PC-3 (cell line): ENCODE results near the gene TMEM87B. TPM values are rescaled to one million over a fixed set of nuclear protein-coding genes. Genes with fewer than 3 reads are reported as not detected.
A peak's percentile ranks its signal among the peaks of the same experiment; 100 is the strongest.

ENCODE experiments used
- ATAC-seq: fragments of 200-7000 bp; cut with Tn5 transposase; 2 replicates; pipeline ENCODE4 v1.9.1; 2020; ENCODE audit warnings: mild to moderate bottlenecking, moderate library complexity
- Bru-seq: library from RNA; stranded (reverse); fragments of 400-500 nt; gene quantifications from one replicate; lab custom pipeline; 2021; lab: Mats Ljungman, UMichigan
- BruChase-seq, 2 experiments: library from RNA; stranded (reverse); fragments of 400-500 nt; gene quantifications; one replicate each; lab custom pipeline; 2021; lab: Mats Ljungman, UMichigan
- BruUV-seq: library from RNA; stranded (reverse); fragments of 400-500 nt; replicated peaks from 2 replicates; lab custom pipeline; 2021; lab: Mats Ljungman, UMichigan
- CTCF ChIA-PET: fragments of 300-600 bp; sonication (Branson Sonifier 250); formaldehyde crosslinking; loops from one replicate; lab custom pipeline; 2022; ENCODE audit warnings: antibody characterized with exemption; lab: Charles Lee
- POLR2A ChIA-PET: fragments of 300-600 bp; sonication (Branson Sonifier 250); formaldehyde crosslinking; loops from one replicate; lab custom pipeline; 2022; ENCODE audit warnings: antibody characterized with exemption; ENCODE audit not compliant: unreplicated experiment; lab: Charles Lee
- DNase-seq: peaks from one replicate; pipeline ENCODE4 v3.0.0-alpha.2; 2015
- H2AFZ ChIP-seq: fragments of 300-600 bp; sonication (generic); 2 replicates; pipeline ENCODE4 v1.6.0; 2016; ENCODE audit warnings: antibody characterized with exemption, low read length
- H3F3A ChIP-seq: fragments of 300-600 bp; sonication (generic); one replicate; pipeline ENCODE4 v1.6.0; 2017; ENCODE audit warnings: antibody characterized with exemption, low read length, control low read depth, mild to moderate bottlenecking; ENCODE audit not compliant: unreplicated experiment
- H3K27ac ChIP-seq: fragments of 300-600 bp; sonication (generic); 2 replicates; pipeline ENCODE4 v1.5.1; 2016; ENCODE audit warnings: mild to moderate bottlenecking, low read length
- H3K27me3 ChIP-seq: fragments of 300-600 bp; sonication (generic); 2 replicates; pipeline ENCODE4 v1.6.1; 2016; ENCODE audit warnings: low read length, mixed read lengths
- H3K36me3 ChIP-seq: fragments of 300-600 bp; sonication (generic); 2 replicates; pipeline ENCODE4 v1.6.1; 2016; ENCODE audit warnings: low read depth, mixed run types, low read length, mixed read lengths
- H3K4me1 ChIP-seq: fragments of 300-600 bp; sonication (generic); 2 replicates; pipeline ENCODE4 v1.5.1; 2016; ENCODE audit warnings: low read length; ENCODE audit not compliant: insufficient read depth
- H3K4me2 ChIP-seq: fragments of 300-600 bp; sonication (generic); 2 replicates; pipeline ENCODE4 v1.6.0; 2016; ENCODE audit warnings: low read length
- H3K4me3 ChIP-seq: fragments of 300-600 bp; sonication (generic); 2 replicates; pipeline ENCODE4 v1.5.1; 2016; ENCODE audit warnings: mild to moderate bottlenecking, low read length, mixed read lengths
- H3K79me2 ChIP-seq: fragments of 300-600 bp; sonication (generic); 2 replicates; pipeline ENCODE4 v1.6.1; 2017; ENCODE audit warnings: low read length, mixed read lengths
- H3K9ac ChIP-seq: fragments of 300-600 bp; sonication (generic); 2 replicates; pipeline ENCODE4 v1.6.0; 2016; ENCODE audit warnings: mild to moderate bottlenecking, low read length
- H3K9me2 ChIP-seq: fragments of 300-600 bp; sonication (generic); replicated peaks from 2 replicates; pipeline ENCODE4 v1.6.1; 2016; ENCODE audit warnings: mixed run types, low read length, mixed read lengths
- H3K9me3 ChIP-seq: fragments of 300-600 bp; sonication (generic); 2 replicates; pipeline ENCODE4 v1.6.1; 2016; ENCODE audit warnings: low read length, mixed read lengths
- H4K20me1 ChIP-seq: fragments of 300-600 bp; sonication (generic); 2 replicates; pipeline ENCODE4 v1.6.1; 2016; ENCODE audit warnings: low read length, mixed read lengths
- EZH2 ChIP-seq: fragments of 300-600 bp; sonication (generic); IDR thresholded peaks from one replicate; pipeline ENCODE4 v1.6.1; 2017; ENCODE audit warnings: antibody characterized with exemption, mild to moderate bottlenecking, low read length; ENCODE audit not compliant: unreplicated experiment
- EZH2phosphoT487 ChIP-seq: fragments of 300-600 bp; sonication (generic); IDR thresholded peaks from 2 replicates; pipeline ENCODE4 v1.6.1; 2018; ENCODE audit warnings: mild to moderate bottlenecking, antibody characterized with exemption, low read length, borderline replicate concordance
- intact Hi-C: fragments of 100-400 bp; cut with micrococcal nuclease; formaldehyde crosslinking; loops from 2 replicates; pipeline ENCODE4 v1.9.0; 2023
- long read RNA-seq: library from polyadenylated mRNA; unstranded; transcript quantifications from one replicate; pipeline ENCODE4 v2.0.0, GENCODE V29; 2021; ENCODE audit not compliant: unreplicated experiment
- total RNA-seq: library from RNA; depleted of rRNA; stranded (reverse); fragments of >200 nt; gene quantifications from 2 replicates; pipeline ENCODE4 v1.2.3, GENCODE V29; 2014; rRNA removed
- TF ChIP-seq, protein P1 (sequence below): fragments of 300-600 bp; sonication (generic); conservative IDR thresholded peaks from 2 replicates; pipeline ENCODE4 v1.5.1; 2017; ENCODE audit warnings: antibody characterized with exemption, low read depth, mild to moderate bottlenecking, low read length

Gene TMEM87B, protein sequence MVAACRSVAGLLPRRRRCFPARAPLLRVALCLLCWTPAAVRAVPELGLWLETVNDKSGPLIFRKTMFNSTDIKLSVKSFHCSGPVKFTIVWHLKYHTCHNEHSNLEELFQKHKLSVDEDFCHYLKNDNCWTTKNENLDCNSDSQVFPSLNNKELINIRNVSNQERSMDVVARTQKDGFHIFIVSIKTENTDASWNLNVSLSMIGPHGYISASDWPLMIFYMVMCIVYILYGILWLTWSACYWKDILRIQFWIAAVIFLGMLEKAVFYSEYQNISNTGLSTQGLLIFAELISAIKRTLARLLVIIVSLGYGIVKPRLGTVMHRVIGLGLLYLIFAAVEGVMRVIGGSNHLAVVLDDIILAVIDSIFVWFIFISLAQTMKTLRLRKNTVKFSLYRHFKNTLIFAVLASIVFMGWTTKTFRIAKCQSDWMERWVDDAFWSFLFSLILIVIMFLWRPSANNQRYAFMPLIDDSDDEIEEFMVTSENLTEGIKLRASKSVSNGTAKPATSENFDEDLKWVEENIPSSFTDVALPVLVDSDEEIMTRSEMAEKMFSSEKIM
- 11.2 and 17.3 TPM in 2 replicates for total RNA-seq
- percentile 86 among the genes with signal in this experiment for Bru-seq, nascent RNA
- BruChase-seq, experiment 1, labeled RNA remaining after a 6-hour chase = percentile 79 among the genes with signal in this experiment
- BruChase-seq, experiment 2, labeled RNA remaining after a 2-hour chase = percentile 90 among the genes with signal in this experiment
- long read RNA-seq, full-length matches to known transcripts = 54 of 72 reads
- long read RNA-seq, partial matches to known transcripts = 4 of 72 reads
- long read RNA-seq, other reads (novel, unspliced or antisense) = 14 of 72 reads

GRCh38 chr2:112054847-112055729, at the start of gene TMEM87B:
TMEM87B (plus strand) TSS chr2:112055269; CDS start chr2:112055592, 323 bp downstream.
- Histone ChIP-seq H3K9ac (peak within 1 kb of the TSS; percentile 76), H3K79me2 (peaks cover 35% of the 10 kb centered on the region), H3K4me1 (peaks cover 18% of the 10 kb centered on the region), H3K36me3 (peaks cover 5% of the 10 kb centered on the region; the same call in 1 of the 2 replicates), H3F3A (no peaks in the 10 kb centered on the region), H2AFZ (peak within 1 kb of the TSS; percentile 88), H3K9me3 (no peaks in the 10 kb centered on the region), H3K4me2 (peak within 1 kb of the TSS; percentile 96), H4K20me1 (peaks cover 8% of the 10 kb centered on the region; the same call in 1 of the 2 replicates), H3K27me3 (no peaks in the 10 kb centered on the region), H3K27ac (peak within 1 kb of the TSS; percentile 79), H3K9me2 (no peaks in the 10 kb centered on the region), H3K4me3 (peak within 1 kb of the TSS; percentile 75)
- ChIA-PET CTCF (interaction anchor here (0.6 to 1.2 kb wide), 7 partner anchors 20 to 346 kb away, joined by 3 to 5 read pairs (median 3); partner anchors contain the start of gene MERTK), POLR2A (interaction anchor here (0.6 to 0.7 kb wide), 2 partner anchors 28 to 83 kb away, joined by 3 to 4 read pairs; partner anchors contain the start of gene FBLN7)
- ATAC-seq = peak; percentile 60
- no TSS peak for BruUV-seq
- DNase-seq = peak; percentile 94
- intact Hi-C loops = no loop called here
- TF ChIP-seq EZH2 (no peak), EZH2phosphoT487 (no peak)
- TF ChIP-seq, protein P1, sequence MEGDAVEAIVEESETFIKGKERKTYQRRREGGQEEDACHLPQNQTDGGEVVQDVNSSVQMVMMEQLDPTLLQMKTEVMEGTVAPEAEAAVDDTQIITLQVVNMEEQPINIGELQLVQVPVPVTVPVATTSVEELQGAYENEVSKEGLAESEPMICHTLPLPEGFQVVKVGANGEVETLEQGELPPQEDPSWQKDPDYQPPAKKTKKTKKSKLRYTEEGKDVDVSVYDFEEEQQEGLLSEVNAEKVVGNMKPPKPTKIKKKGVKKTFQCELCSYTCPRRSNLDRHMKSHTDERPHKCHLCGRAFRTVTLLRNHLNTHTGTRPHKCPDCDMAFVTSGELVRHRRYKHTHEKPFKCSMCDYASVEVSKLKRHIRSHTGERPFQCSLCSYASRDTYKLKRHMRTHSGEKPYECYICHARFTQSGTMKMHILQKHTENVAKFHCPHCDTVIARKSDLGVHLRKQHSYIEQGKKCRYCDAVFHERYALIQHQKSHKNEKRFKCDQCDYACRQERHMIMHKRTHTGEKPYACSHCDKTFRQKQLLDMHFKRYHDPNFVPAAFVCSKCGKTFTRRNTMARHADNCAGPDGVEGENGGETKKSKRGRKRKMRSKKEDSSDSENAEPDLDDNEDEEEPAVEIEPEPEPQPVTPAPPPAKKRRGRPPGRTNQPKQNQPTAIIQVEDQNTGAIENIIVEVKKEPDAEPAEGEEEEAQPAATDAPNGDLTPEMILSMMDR = no peak

DNA sequence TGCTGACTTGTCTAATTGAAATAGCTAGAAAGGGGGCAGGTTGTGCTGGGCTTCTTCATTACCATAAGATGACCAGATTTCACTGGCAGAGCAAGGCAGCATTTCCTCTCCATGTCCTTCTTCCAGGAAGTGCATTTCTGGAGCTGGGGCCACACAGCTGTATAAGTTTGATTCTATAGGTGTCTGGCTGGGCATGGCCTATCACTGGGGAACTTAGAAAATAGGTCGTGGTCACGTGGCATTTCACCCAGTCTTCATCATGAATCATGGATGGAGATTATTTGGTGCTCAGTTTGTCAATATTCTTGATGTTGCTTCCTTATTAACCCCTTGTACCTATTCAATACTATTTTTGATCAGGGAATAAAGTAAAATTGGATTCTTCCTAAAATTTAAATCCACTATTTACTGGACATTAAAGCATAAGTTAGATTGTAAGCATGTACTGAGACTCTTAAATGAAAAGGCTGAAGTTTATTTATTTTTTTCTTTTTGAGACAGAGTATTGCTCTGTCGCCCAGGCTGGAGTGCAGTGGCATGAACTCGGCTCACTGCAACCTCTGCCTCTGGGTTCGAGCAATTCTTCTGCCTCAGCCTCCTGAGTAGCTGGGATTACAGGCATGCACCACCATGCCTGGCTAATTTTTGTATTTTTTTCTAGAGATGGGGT, 49.5 kb upstream of the TMEM87B start:
- no peaks in the 10 kb centered on the region for H3K9me2 ChIP-seq
- H3K9me3 ChIP-seq = no peaks in the 10 kb centered on the region
- no TSS peak for BruUV-seq
- ChIA-PET POLR2A (no interaction called here), CTCF (no interaction called here)
- H3K4me1 ChIP-seq = peaks cover 26% of the 10 kb centered on the region
- ATAC-seq (no peak), DNase-seq (no peak)
- H3K4me3 ChIP-seq = no peak overlapping the region
- H3K27ac ChIP-seq = no peak overlapping the region
- H4K20me1 ChIP-seq = no peaks in the 10 kb centered on the region
- H3K36me3 ChIP-seq = no peaks in the 10 kb centered on the region
- TF ChIP-seq, protein P1 = no peak
- no peak for TF ChIP-seq EZH2
- TF ChIP-seq EZH2phosphoT487 = no peak
- H2AFZ ChIP-seq = no peak overlapping the region
- no peak overlapping the region for H3K4me2 ChIP-seq
- no peaks in the 10 kb centered on the region for H3K79me2 ChIP-seq
- no peak overlapping the region for H3K9ac ChIP-seq
- no peaks in the 10 kb centered on the region for H3K27me3 ChIP-seq
- intact Hi-C loops = no loop called here
- no peaks in the 10 kb centered on the region for H3F3A ChIP-seq
